Measurements from ENCODE around the gene DPF1. TPM values are rescaled to one million over a fixed set of nuclear protein-coding genes. Genes with fewer than 3 reads are reported as not detected.

DPF1 gene
- total and polyA plus RNA-seq, 10 of the 15 experiments (the other 5 are each of a cell fraction or from before 2014, with no cell fraction given) = 0.11 to 4.3 (median 2.4) TPM

DNA sequence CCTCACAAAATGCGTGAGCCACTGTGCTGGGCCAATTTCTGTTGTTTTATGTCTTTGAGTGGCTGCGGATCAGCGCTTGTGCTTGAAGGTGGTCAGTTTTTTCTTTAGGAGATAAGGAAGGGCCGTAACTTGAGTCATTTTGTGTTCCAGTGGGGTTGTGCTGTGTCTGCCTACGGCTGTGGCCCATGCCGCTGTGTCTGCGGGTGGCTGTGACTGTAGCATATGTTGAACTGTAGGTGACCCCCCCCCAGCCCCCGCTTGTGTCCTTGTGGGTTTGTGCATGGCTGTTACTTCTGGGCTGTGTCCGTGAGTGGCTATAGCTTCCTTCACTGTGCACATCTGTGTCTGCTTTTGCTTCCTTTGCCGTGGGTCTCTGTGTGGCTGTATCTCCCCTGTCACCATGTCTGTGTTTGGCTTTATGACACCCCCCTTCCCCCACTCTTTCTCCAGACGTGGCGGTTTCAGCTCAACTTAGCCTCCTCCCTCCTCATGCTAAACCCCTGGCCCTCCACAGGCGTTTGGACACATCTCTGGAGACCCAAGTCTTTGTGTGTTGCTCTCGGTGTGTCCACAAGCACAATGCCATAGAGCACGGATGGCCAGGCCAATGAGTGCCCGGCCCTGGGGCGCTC, 31.5 kb upstream of the DPF1 start:
- H3K27me3 ChIP-seq (replicated peaks in 1 of 2; ENCODE audit: control insufficient read depth in 2 of 2, insufficient read depth in 2 of 2, low read length in 1 of 2) = peaks cover 0 to 4% of the 10 kb centered on the region in 2 experiments; a peak in 3 of 4 replicates
- H3K4me3 ChIP-seq = no peak overlapping the region
- intact Hi-C loops (cut with micrococcal nuclease; ENCODE audit: unreplicated experiment) (no loop called here), in situ Hi-C loops (cut with MboI) (no loop called here)
- DNase-seq (ENCODE audit: low read depth, low spot score) (no peak), FAIRE-seq (no peak), ATAC-seq (no peak; the same call in 2 of the 3 replicates)
- no peaks in the 10 kb centered on the region for H3K79me2 ChIP-seq (ENCODE audit: control insufficient read depth, insufficient read depth, low read length)
- H3K36me3 ChIP-seq (ENCODE audit: control insufficient read depth in 2 of 2, insufficient read depth in 2 of 2, low read length in 1 of 2) = no peaks in the 10 kb centered on the region
- BruUV-seq (replicated peaks) = no TSS peak
- H4K20me1 ChIP-seq (ENCODE audit: control insufficient read depth, insufficient read depth) = no peaks in the 10 kb centered on the region
- SMC1A ChIA-PET (ENCODE audit: uncharacterized antibody, unreplicated experiment) = no interaction called here
- H3K9me3 ChIP-seq (replicated peaks; ENCODE audit: control insufficient read depth, insufficient read depth, low read length) = no peaks in the 10 kb centered on the region
- no peak overlapping the region for H2AFZ ChIP-seq (ENCODE audit: control insufficient read depth, low read depth, low read length)
- CTCF ChIA-PET = interaction anchor here (1.1 to 1.2 kb wide), 2 partner anchors 10 to 77 kb away, joined by 3 to 4 read pairs; no protein-coding TSS in a partner anchor
- POLR2A ChIA-PET = no interaction called here
- no peak overlapping the region for H3K27ac ChIP-seq (ENCODE audit: control insufficient read depth, insufficient read depth)
- H3K9ac ChIP-seq (ENCODE audit: control insufficient read depth, insufficient read depth, low read length) = no peak overlapping the region
- RAD21 ChIA-PET (ENCODE audit: unreplicated experiment) = interaction anchor here (1.7 kb wide), 1 partner anchor 29 kb away, joined by 3 read pairs; no protein-coding TSS in a partner anchor
- H3K4me2 ChIP-seq (ENCODE audit: control insufficient read depth, insufficient read depth) = no peak overlapping the region
- 32% methylated on average over 17 of the region's 17 CpGs for WGBS (ENCODE audit: insufficient coverage, insufficient replicate concordance, low lambda C conversion rate, missing lambda C conversion rate)
- H3K4me1 ChIP-seq (ENCODE audit: control insufficient read depth, insufficient read depth, low read length) = no peaks in the 10 kb centered on the region
- TF ChIP-seq RUNX3 (IDR thresholded peaks at IDR 0.05; ENCODE audit: low read length) = no peak
- TF ChIP-seq NR2C2 (IDR thresholded peaks at IDR 0.05; ENCODE audit: borderline replicate concordance, control insufficient read depth, insufficient read length, low read depth) = no peak
- no peak for TF ChIP-seq EGR1 (IDR thresholded peaks at IDR 0.05; ENCODE audit: borderline replicate concordance in 1 of 2, low read depth in 2 of 2, low read length in 2 of 2)
- TF ChIP-seq, protein P1, sequence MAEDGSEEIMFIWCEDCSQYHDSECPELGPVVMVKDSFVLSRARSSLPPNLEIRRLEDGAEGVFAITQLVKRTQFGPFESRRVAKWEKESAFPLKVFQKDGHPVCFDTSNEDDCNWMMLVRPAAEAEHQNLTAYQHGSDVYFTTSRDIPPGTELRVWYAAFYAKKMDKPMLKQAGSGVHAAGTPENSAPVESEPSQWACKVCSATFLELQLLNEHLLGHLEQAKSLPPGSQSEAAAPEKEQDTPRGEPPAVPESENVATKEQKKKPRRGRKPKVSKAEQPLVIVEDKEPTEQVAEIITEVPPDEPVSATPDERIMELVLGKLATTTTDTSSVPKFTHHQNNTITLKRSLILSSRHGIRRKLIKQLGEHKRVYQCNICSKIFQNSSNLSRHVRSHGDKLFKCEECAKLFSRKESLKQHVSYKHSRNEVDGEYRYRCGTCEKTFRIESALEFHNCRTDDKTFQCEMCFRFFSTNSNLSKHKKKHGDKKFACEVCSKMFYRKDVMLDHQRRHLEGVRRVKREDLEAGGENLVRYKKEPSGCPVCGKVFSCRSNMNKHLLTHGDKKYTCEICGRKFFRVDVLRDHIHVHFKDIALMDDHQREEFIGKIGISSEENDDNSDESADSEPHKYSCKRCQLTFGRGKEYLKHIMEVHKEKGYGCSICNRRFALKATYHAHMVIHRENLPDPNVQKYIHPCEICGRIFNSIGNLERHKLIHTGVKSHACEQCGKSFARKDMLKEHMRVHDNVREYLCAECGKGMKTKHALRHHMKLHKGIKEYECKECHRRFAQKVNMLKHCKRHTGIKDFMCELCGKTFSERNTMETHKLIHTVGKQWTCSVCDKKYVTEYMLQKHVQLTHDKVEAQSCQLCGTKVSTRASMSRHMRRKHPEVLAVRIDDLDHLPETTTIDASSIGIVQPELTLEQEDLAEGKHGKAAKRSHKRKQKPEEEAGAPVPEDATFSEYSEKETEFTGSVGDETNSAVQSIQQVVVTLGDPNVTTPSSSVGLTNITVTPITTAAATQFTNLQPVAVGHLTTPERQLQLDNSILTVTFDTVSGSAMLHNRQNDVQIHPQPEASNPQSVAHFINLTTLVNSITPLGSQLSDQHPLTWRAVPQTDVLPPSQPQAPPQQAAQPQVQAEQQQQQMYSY (CRISPR knock-in tag; IDR thresholded peaks at IDR 0.05) = no peak
- TF ChIP-seq, protein P2, sequence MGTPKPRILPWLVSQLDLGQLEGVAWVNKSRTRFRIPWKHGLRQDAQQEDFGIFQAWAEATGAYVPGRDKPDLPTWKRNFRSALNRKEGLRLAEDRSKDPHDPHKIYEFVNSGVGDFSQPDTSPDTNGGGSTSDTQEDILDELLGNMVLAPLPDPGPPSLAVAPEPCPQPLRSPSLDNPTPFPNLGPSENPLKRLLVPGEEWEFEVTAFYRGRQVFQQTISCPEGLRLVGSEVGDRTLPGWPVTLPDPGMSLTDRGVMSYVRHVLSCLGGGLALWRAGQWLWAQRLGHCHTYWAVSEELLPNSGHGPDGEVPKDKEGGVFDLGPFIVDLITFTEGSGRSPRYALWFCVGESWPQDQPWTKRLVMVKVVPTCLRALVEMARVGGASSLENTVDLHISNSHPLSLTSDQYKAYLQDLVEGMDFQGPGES (IDR thresholded peaks at IDR 0.05) = no peak
- no peak for TF ChIP-seq ATF7 (IDR thresholded peaks at IDR 0.05; ENCODE audit: low read depth)
- TF ChIP-seq CREB1 (IDR thresholded peaks at IDR 0.05; ENCODE audit: low read depth) = no peak
- no peak for TF ChIP-seq HDGF (IDR thresholded peaks at IDR 0.05)
- no peak for TF ChIP-seq MTA2 (IDR thresholded peaks at IDR 0.05; ENCODE audit: low read depth)
- TF ChIP-seq TCF12 (IDR thresholded peaks at IDR 0.05; ENCODE audit: low read depth, low read length) = no peak
- TF ChIP-seq, protein P3, sequence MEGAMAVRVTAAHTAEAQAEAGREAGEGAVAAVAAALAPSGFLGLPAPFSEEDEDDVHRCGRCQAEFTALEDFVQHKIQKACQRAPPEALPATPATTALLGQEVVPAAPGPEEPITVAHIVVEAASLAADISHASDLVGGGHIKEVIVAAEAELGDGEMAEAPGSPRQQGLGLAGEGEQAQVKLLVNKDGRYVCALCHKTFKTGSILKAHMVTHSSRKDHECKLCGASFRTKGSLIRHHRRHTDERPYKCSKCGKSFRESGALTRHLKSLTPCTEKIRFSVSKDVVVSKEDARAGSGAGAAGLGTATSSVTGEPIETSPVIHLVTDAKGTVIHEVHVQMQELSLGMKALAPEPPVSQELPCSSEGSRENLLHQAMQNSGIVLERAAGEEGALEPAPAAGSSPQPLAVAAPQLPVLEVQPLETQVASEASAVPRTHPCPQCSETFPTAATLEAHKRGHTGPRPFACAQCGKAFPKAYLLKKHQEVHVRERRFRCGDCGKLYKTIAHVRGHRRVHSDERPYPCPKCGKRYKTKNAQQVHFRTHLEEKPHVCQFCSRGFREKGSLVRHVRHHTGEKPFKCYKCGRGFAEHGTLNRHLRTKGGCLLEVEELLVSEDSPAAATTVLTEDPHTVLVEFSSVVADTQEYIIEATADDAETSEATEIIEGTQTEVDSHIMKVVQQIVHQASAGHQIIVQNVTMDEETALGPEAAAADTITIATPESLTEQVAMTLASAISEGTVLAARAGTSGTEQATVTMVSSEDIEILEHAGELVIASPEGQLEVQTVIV (IDR thresholded peaks at IDR 0.05; ENCODE audit: borderline replicate concordance, partially characterized antibody) = no peak
- TF ChIP-seq ZNF207 (IDR thresholded peaks at IDR 0.05; ENCODE audit: borderline replicate concordance) = no peak
- TF ChIP-seq ZNF384 (IDR thresholded peaks at IDR 0.05; ENCODE audit: borderline replicate concordance, low read depth, low read length) = no peak
